M059J (cell line): ENCODE data around the gene CCDC174. TPM values are rescaled to one million over a fixed set of nuclear protein-coding genes. Genes with fewer than 3 reads are reported as not detected.
"Not testable (repeated sequence)": the region's sequence is repeated elsewhere in the genome, so short reads cannot be mapped to it uniquely, and the experiment has no call there.

Source experiments
- DNase-seq: peaks from one replicate; pipeline ENCODE4 v3.0.0-alpha.2; 2012; ENCODE audit warnings: low read depth
- total RNA-seq: library from RNA; depleted of rRNA; stranded (reverse); fragments of >200 nt; shearing (Covaris generic); gene quantifications from 2 replicates; pipeline ENCODE4 v1.2.3, GENCODE V29; 2014

The CCDC174 gene
- total RNA-seq, 1 experiment from 2014 or later: 6.1 TPM

- not testable (repeated sequence) for DNase-seq
Observed at GRCh38 chr3:14652360-14652907, 872 bp downstream of the CCDC174 start.

GRCh38 chr3:14657579-14657978, 6.0 kb downstream of the CCDC174 start:
- DNase-seq: no peak

- no peak for DNase-seq
Observed at GRCh38 chr3:14658978-14659377, 7.4 kb downstream of the CCDC174 start.

GRCh38 chr3:14660942-14661341, 9.4 kb downstream of the CCDC174 start:
- DNase-seq: no peak

GRCh38 chr3:14663396-14664135, 12.0 kb downstream of the CCDC174 start:
- no peak for DNase-seq

GRCh38 chr3:14664170-14664569, 12.6 kb downstream of the CCDC174 start:
- DNase-seq: no peak

- DNase-seq: no peak
Observed at GRCh38 chr3:14672588-14672987, 21.0 kb downstream of the CCDC174 start.

GRCh38 chr3:14674841-14675240, 23.3 kb downstream of the CCDC174 start, which contains the start of gene C3orf20:
Gene C3orf20 (plus strand): TSS chr3:14675141. CDS start chr3:14682714, 7,573 bp downstream.
- no peak for DNase-seq

GRCh38 chr3:14676881-14677280, 25.3 kb downstream of the CCDC174 start:
- no peak for DNase-seq

GRCh38 chr3:14678015-14678503, 26.5 kb downstream of the CCDC174 start:
- no peak for DNase-seq

GRCh38 chr3:14680115-14680514, 28.6 kb downstream of the CCDC174 start:
- no peak for DNase-seq

GRCh38 chr3:14680716-14681115, 29.2 kb downstream of the CCDC174 start:
- DNase-seq: peak; percentile 23

- no peak for DNase-seq
Observed at GRCh38 chr3:14684447-14684846, 32.9 kb downstream of the CCDC174 start.

- no peak for DNase-seq
Observed at GRCh38 chr3:14685179-14685578, 33.6 kb downstream of the CCDC174 start.

GRCh38 chr3:14687360-14687759, 35.8 kb downstream of the CCDC174 start:
- no peak for DNase-seq

- no peak for DNase-seq
Observed at GRCh38 chr3:14688525-14688924, 37.0 kb downstream of the CCDC174 start.

GRCh38 chr3:14689247-14689980, 37.9 kb downstream of the CCDC174 start:
- DNase-seq: no peak

GRCh38 chr3:14691239-14691638, 39.7 kb downstream of the CCDC174 start:
- no peak for DNase-seq

GRCh38 chr3:14691719-14692118, 40.2 kb downstream of the CCDC174 start:
- DNase-seq: no peak

- no peak for DNase-seq
Observed at GRCh38 chr3:14698601-14699244, 47.2 kb downstream of the CCDC174 start.

- no peak for DNase-seq
Observed at GRCh38 chr3:14699643-14700042, 48.1 kb downstream of the CCDC174 start.

- DNase-seq: no peak
Observed at GRCh38 chr3:14700891-14701290, 49.3 kb downstream of the CCDC174 start.
